ENCODE data around the gene ZNF574. TPM values are rescaled to one million over a fixed set of nuclear protein-coding genes. Genes with fewer than 3 reads are reported as not detected.

ZNF574 gene
- total and polyA plus RNA-seq, 2 experiments from 2014 or later: 19.4 to 61.2 TPM

DNA sequence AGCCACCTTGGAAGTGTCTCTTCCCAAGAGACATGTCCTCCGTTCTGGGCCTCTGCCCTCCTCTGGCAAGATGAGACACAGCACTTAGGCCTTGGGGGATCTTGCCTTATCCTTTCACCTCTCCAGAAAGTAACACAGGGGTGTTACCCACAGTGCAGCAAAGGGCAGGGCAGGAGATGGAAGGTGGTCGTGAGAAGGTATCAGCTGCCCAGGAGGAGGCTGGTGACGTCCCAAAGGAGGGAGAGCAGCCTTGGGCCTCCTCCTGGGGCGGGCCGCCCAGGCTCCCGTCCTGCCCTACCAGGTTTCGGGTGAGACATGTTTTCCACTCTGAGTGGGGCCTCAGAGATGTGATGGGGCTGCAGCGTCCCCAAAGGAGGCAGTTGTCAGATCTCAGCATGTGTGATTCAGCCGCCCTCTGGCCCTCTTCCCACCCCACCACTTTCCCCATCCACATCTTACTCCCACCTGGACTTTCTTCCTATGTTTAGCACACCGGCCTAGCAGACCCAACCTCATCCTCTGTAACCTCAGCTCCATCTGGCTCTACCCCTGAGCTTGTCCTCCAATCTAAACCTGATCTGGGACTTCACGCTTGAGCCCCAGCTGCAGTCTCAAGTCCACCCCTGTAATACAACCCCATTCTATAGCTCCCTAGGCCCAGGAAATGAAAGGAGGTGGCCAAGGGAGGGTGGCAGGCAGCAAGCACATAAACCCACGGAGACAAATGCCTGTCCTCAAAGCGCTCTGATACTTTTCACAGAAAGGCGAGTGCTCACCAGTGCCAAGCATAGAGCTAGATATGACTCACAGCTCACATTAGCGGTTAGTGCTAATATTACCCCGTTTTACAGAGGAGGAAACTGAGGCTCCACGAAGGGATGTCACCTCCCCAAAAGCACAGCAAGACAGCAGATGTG, 47.0 kb downstream of the ZNF574 start:
- no peak for DNase-seq (ENCODE audit: low spot score)
- Histone ChIP-seq H3K9me2 (ENCODE audit: insufficient read depth) (no peaks in the 10 kb centered on the region), H3K79me2 (replicated peaks; ENCODE audit: insufficient read depth) (no peaks in the 10 kb centered on the region), H3K27ac (ENCODE audit: low read depth) (no peak overlapping the region), H3F3A (replicated peaks; ENCODE audit: low read depth) (no peaks in the 10 kb centered on the region), H3K4me2 (no peak overlapping the region), H3K4me3 (no peak overlapping the region), H3K27me3 (ENCODE audit: insufficient read depth) (no peaks in the 10 kb centered on the region), H2AFZ (no peak overlapping the region), H4K20me1 (replicated peaks; ENCODE audit: insufficient read depth) (0 out of 2 replicates have a peak, but pooled peaks cover 3% of the 10 kb centered on the region), H3K36me3 (ENCODE audit: insufficient read depth) (no peaks in the 10 kb centered on the region), H3K4me1 (ENCODE audit: insufficient read depth) (peaks cover 15% of the 10 kb centered on the region; the same call in 1 of the 2 replicates)
- peak; percentile 37 for ATAC-seq
- Mint-ChIP-seq H3K4me1 (peaks cover 14% of the 10 kb centered on the region), H3K36me3 (ENCODE audit: low read depth) (peaks cover 3% of the 10 kb centered on the region; the same call in 1 of the 3 replicates), H3K9me3 (no peaks in the 10 kb centered on the region), H3K4me3 (no peak overlapping the region), H3K27me3 (ENCODE audit: insufficient read depth, low read depth, poor library complexity) (peaks cover 23% of the 10 kb centered on the region), H3K27ac (no peak overlapping the region)
- no peak for TF ChIP-seq NANOG (IDR thresholded peaks at IDR 0.05; ENCODE audit: borderline replicate concordance)
- TF ChIP-seq ZNF462 (CRISPR knock-in tag; IDR thresholded peaks at IDR 0.05): no peak
- TF ChIP-seq, protein P1, sequence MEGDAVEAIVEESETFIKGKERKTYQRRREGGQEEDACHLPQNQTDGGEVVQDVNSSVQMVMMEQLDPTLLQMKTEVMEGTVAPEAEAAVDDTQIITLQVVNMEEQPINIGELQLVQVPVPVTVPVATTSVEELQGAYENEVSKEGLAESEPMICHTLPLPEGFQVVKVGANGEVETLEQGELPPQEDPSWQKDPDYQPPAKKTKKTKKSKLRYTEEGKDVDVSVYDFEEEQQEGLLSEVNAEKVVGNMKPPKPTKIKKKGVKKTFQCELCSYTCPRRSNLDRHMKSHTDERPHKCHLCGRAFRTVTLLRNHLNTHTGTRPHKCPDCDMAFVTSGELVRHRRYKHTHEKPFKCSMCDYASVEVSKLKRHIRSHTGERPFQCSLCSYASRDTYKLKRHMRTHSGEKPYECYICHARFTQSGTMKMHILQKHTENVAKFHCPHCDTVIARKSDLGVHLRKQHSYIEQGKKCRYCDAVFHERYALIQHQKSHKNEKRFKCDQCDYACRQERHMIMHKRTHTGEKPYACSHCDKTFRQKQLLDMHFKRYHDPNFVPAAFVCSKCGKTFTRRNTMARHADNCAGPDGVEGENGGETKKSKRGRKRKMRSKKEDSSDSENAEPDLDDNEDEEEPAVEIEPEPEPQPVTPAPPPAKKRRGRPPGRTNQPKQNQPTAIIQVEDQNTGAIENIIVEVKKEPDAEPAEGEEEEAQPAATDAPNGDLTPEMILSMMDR (conservative IDR thresholded peaks at IDR 0.05; ENCODE audit: low read depth in 2 of 2): peak in 1 of 2 experiments; percentile 14; a peak in 1 of 4 replicates
